Caco-2 (cell line): ENCODE results near the gene BLNK. TPM values are rescaled to one million over a fixed set of nuclear protein-coding genes. Genes with fewer than 3 reads are reported as not detected.

Experiments used
- BruUV-seq: library from RNA; stranded (reverse); fragments of 400-500 nt; replicated peaks from 2 replicates; lab custom pipeline; 2021; lab: Mats Ljungman, UMichigan
- CTCF ChIA-PET: fragments of 300-600 bp; sonication (Branson Sonifier 250); formaldehyde crosslinking; loops from one replicate; lab custom pipeline; 2022; ENCODE audit warnings: antibody characterized with exemption; lab: Charles Lee
- POLR2A ChIA-PET: fragments of 300-600 bp; sonication (Branson Sonifier 250); formaldehyde crosslinking; loops from one replicate; lab custom pipeline; 2022; ENCODE audit warnings: antibody characterized with exemption; lab: Charles Lee
- DNase-seq, 2 experiments: peaks; one replicate each; pipeline versions ENCODE4 v3.0.0 to v3.0.0-alpha.2; 2020 to 2022
- H3K27me3 ChIP-seq: replicated peaks from 2 replicates; pipeline ENCODE4 v1.6.0; 2011; ENCODE audit warnings: low read length; ENCODE audit not compliant: control insufficient read depth, insufficient read depth
- H3K36me3 ChIP-seq: 2 replicates; pipeline ENCODE4 v1.5.1; 2011; ENCODE audit warnings: low read length; ENCODE audit not compliant: control insufficient read depth, insufficient read depth
- H3K4me1 ChIP-seq: fragments of 250-450 bp; sonication (Bioruptor Pico); 2 replicates; pipeline ENCODE4 v1.5.1; 2020; ENCODE audit warnings: mild to moderate bottlenecking
- H3K4me3 ChIP-seq: 2 replicates; pipeline ENCODE4 v1.5.1; 2011; ENCODE audit warnings: low read depth, mild to moderate bottlenecking, control low read depth, low read length
- H3K9me3 ChIP-seq: fragments of 250-450 bp; sonication (Bioruptor Pico); 2 replicates; pipeline ENCODE4 v1.5.1; 2020; ENCODE audit warnings: mild to moderate bottlenecking, moderate library complexity
- H3K27ac Mint-ChIP-seq: one replicate; pipeline ENCODE4 v1.8.0; 2022; ENCODE audit warnings: mixed read lengths; ENCODE audit not compliant: unreplicated experiment
- H3K27me3 Mint-ChIP-seq: one replicate; pipeline ENCODE4 v1.8.0; 2022; ENCODE audit warnings: mixed read lengths; ENCODE audit not compliant: insufficient read depth, unreplicated experiment
- H3K36me3 Mint-ChIP-seq: one replicate; pipeline ENCODE4 v1.8.0; 2022; ENCODE audit warnings: mild to moderate bottlenecking, mixed read lengths; ENCODE audit not compliant: insufficient read depth, unreplicated experiment
- H3K4me1 Mint-ChIP-seq: one replicate; pipeline ENCODE4 v1.8.0; 2022; ENCODE audit warnings: low read depth, mixed read lengths; ENCODE audit not compliant: unreplicated experiment
- H3K4me3 Mint-ChIP-seq: one replicate; pipeline ENCODE4 v1.8.0; 2022; ENCODE audit warnings: mild to moderate bottlenecking, moderate library complexity, mixed read lengths; ENCODE audit not compliant: unreplicated experiment
- H3K9me3 Mint-ChIP-seq: one replicate; pipeline ENCODE4 v1.8.0; 2022; ENCODE audit warnings: mixed read lengths; ENCODE audit not compliant: unreplicated experiment
- intact Hi-C: fragments of 100-400 bp; cut with micrococcal nuclease; formaldehyde crosslinking; loops from one replicate; pipeline ENCODE4 v1.10.0; 2022; ENCODE audit not compliant: unreplicated experiment
- total RNA-seq: library from RNA; stranded (reverse); gene quantifications from 2 replicates; pipeline ENCODE4 v1.2.3, GENCODE V29; 2022
- TF ChIP-seq, protein P1 (sequence below), 2 experiments: fragments of 200-600 bp in 1 of 2; IDR thresholded peaks; 1 replicate in 1 of 2; 2 replicates in 1 of 2; pipeline versions ENCODE4 v1.5.1 to v1.8.0; 2011 to 2022; ENCODE audit warnings: antibody characterized with exemption in 1 of 2, control low read depth in 1 of 2, inconsistent platforms in 1 of 2, low read depth in 1 of 2, low read length in 1 of 2, mild to moderate bottlenecking in 1 of 2, moderate library complexity in 1 of 2; ENCODE audit not compliant: insufficient read depth in 1 of 2, severe bottlenecking in 1 of 2, unreplicated experiment in 1 of 2

BLNK gene
- total RNA-seq, 1 experiment from 2014 or later = 0.36 TPM

DNA sequence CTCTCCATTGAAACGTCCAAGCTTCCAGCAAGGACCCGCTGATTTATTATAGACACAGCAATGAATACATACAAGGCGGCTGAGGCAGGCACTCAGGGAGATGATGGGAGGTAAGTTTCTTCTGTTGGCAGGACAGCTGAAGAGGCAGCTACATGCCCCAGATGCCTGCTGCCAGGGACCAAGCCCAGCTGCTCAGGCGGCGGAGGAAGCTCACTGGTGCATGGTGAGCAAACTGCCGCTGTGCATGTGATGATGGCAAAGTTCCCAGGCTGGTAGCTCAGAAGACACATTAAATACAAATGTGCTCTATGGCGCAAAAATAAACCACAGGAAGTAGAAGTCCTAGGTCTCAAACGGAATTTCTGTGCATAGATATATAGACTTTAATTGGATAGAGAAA lies 35.1 kb upstream of the BLNK start:
- H3K27me3 Mint-ChIP-seq = no peaks in the 10 kb centered on the region
- ChIA-PET POLR2A (no interaction called here), CTCF (interaction anchor here (0.6 kb wide), 1 partner anchor 77 kb away, joined by 3 read pairs; no protein-coding TSS in a partner anchor)

DNA sequence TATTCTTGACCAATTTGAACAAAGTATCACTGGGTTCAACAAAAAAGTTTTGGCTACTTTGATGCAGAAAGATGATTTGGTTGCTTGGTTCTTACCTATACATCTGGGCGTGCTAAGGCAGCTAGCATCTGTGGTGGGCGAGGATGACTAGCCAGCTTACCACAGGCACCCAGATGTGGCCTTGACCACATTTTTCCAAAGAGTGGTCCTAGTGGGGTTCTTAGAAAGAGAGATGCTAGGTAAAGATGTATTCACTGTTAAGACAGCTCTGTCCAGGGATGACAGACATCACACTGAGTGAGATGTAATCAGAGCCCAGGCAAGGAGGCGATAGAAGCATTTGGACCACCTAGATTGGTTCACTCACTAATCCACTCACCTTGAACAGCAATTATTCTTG lies 33.6 kb upstream of the BLNK start:
- POLR2A ChIA-PET = no interaction called here
- no TSS peak for BruUV-seq
- no peak overlapping the region for H3K4me3 ChIP-seq
- intact Hi-C loops = loop anchor here (5.0 kb wide), 1 partner anchor 368 kb away; no protein-coding TSS in a partner anchor
- no peaks in the 10 kb centered on the region for H3K4me1 ChIP-seq
- H3K27me3 Mint-ChIP-seq = peaks cover 6% of the 10 kb centered on the region
- TF ChIP-seq, protein P1, sequence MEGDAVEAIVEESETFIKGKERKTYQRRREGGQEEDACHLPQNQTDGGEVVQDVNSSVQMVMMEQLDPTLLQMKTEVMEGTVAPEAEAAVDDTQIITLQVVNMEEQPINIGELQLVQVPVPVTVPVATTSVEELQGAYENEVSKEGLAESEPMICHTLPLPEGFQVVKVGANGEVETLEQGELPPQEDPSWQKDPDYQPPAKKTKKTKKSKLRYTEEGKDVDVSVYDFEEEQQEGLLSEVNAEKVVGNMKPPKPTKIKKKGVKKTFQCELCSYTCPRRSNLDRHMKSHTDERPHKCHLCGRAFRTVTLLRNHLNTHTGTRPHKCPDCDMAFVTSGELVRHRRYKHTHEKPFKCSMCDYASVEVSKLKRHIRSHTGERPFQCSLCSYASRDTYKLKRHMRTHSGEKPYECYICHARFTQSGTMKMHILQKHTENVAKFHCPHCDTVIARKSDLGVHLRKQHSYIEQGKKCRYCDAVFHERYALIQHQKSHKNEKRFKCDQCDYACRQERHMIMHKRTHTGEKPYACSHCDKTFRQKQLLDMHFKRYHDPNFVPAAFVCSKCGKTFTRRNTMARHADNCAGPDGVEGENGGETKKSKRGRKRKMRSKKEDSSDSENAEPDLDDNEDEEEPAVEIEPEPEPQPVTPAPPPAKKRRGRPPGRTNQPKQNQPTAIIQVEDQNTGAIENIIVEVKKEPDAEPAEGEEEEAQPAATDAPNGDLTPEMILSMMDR (IDR thresholded peaks at IDR 0.05; ENCODE audit: insufficient read depth in 1 of 2, low read depth in 1 of 2, low read length in 1 of 2, severe bottlenecking in 1 of 2, unreplicated experiment in 1 of 2) = no peak
- no peaks in the 10 kb centered on the region for H3K27me3 ChIP-seq
- no peak overlapping the region for H3K27ac Mint-ChIP-seq
- no peaks in the 10 kb centered on the region for H3K36me3 Mint-ChIP-seq
- H3K4me3 Mint-ChIP-seq = no peak overlapping the region
- CTCF ChIA-PET = no interaction called here
- no peaks in the 10 kb centered on the region for H3K9me3 Mint-ChIP-seq
- no peaks in the 10 kb centered on the region for H3K36me3 ChIP-seq
- DNase-seq = no peak
- H3K4me1 Mint-ChIP-seq = no peaks in the 10 kb centered on the region
- no peaks in the 10 kb centered on the region for H3K9me3 ChIP-seq

More for the DNA sequence above, 35.1 kb upstream of the BLNK start:
- Mint-ChIP-seq H3K27ac (no peak overlapping the region), H3K4me1 (no peaks in the 10 kb centered on the region), H3K36me3 (no peaks in the 10 kb centered on the region), H3K9me3 (no peaks in the 10 kb centered on the region), H3K4me3 (no peak overlapping the region)
- Histone ChIP-seq H3K27me3 (no peaks in the 10 kb centered on the region), H3K4me1 (no peaks in the 10 kb centered on the region), H3K4me3 (no peak overlapping the region), H3K9me3 (no peaks in the 10 kb centered on the region), H3K36me3 (no peaks in the 10 kb centered on the region)
- TF ChIP-seq, protein P1 (IDR thresholded peaks at IDR 0.05; ENCODE audit: insufficient read depth in 1 of 2, low read depth in 1 of 2, low read length in 1 of 2, severe bottlenecking in 1 of 2, unreplicated experiment in 1 of 2) = no peak
- intact Hi-C loops = loop anchor here (5.0 kb wide), 1 partner anchor 369 kb away; no protein-coding TSS in a partner anchor
- no peak for DNase-seq
- BruUV-seq = no TSS peak

DNA sequence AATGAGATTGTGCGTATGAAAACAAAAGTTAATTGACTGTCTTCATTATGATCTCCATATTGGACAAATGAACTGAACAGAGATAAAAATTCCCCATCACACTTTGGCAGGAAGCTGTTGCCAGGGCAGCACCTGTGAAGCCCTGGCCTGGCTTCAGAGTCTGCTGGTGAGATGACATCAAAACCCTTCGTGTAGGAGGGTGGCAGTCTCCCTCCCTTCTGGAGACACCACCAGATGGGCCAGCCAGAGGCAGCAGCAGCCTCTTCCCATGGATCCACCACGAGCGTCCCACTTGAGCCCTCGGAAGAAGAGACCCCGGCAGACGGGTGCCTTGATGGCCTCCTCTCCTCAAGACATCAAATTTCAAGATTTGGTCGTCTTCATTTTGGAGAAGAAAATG lies 32.9 kb upstream of the BLNK start, which contains the start of gene DNTT:
Gene DNTT, plus strand, starts transcription at position 205 of the 400 bp plus-strand sequence. Its CDS starts 64 bp downstream, at position 269.
- H3K36me3 Mint-ChIP-seq = no peaks in the 10 kb centered on the region
- H3K4me1 Mint-ChIP-seq = no peaks in the 10 kb centered on the region
- no peak for DNase-seq
- ChIA-PET CTCF (no interaction called here), POLR2A (no interaction called here)
- Histone ChIP-seq H3K27me3 (no peaks in the 10 kb centered on the region), H3K36me3 (no peaks in the 10 kb centered on the region), H3K4me3 (no peak within 1 kb of the TSS), H3K9me3 (no peaks in the 10 kb centered on the region), H3K4me1 (no peaks in the 10 kb centered on the region)
- intact Hi-C loops = no loop called here
- H3K27ac Mint-ChIP-seq = no peak within 1 kb of the TSS
- no peak within 1 kb of the TSS for H3K4me3 Mint-ChIP-seq
- H3K9me3 Mint-ChIP-seq = no peaks in the 10 kb centered on the region
- TF ChIP-seq, protein P1 (IDR thresholded peaks at IDR 0.05; ENCODE audit: insufficient read depth in 1 of 2, low read depth in 1 of 2, low read length in 1 of 2, severe bottlenecking in 1 of 2, unreplicated experiment in 1 of 2) = no peak
- peaks cover 9% of the 10 kb centered on the region for H3K27me3 Mint-ChIP-seq
- no TSS peak for BruUV-seq
